ENCODE data around the gene SDK2.

SDK2 gene

GRCh38 chr17:73474370-73474988 is 169.8 kb downstream of the SDK2 start (continued):
- no peak for TF ChIP-seq ZNF391 (tag by site-specific recombination; IDR thresholded peaks at IDR 0.05; ENCODE audit: borderline replicate concordance, low read depth)
- no peak for TF ChIP-seq ZNF585B (tag by site-specific recombination; IDR thresholded peaks at IDR 0.05)
- no peak for TF ChIP-seq ZNF704 (tag by site-specific recombination; IDR thresholded peaks at IDR 0.05)
- TF ChIP-seq TCF7L2 (IDR thresholded peaks at IDR 0.05; ENCODE audit: borderline replicate concordance, low read depth, low read length): no peak
- TF ChIP-seq MEIS1 (CRISPR knock-in tag; IDR thresholded peaks at IDR 0.05; ENCODE audit: borderline replicate concordance): no peak
- TF ChIP-seq ZNF645 (tag by site-specific recombination; IDR thresholded peaks at IDR 0.05): no peak
- no peak for TF ChIP-seq PRDM6 (tag by site-specific recombination; IDR thresholded peaks at IDR 0.05)
- TF ChIP-seq ZNF654 (tag by site-specific recombination; IDR thresholded peaks at IDR 0.05; ENCODE audit: low read depth): no peak
- TF ChIP-seq GLIS2 (tag by site-specific recombination; IDR thresholded peaks at IDR 0.05): no peak
- peak; percentile 78 for TF ChIP-seq ZFP69B (tag by site-specific recombination; IDR thresholded peaks at IDR 0.05)
- no peak for TF ChIP-seq GFI1B (tag by site-specific recombination; IDR thresholded peaks at IDR 0.05)
- TF ChIP-seq INSM2 (tag by site-specific recombination; IDR thresholded peaks at IDR 0.05): no peak
- no peak for TF ChIP-seq ZNF792 (tag by site-specific recombination; IDR thresholded peaks at IDR 0.05)
- peak; percentile 52 for TF ChIP-seq KLF1 (tag by site-specific recombination; IDR thresholded peaks at IDR 0.05)
- no peak; the same call in none of the 2 replicates for TF ChIP-seq ZNF692 (tag by site-specific recombination; IDR thresholded peaks at IDR 0.05)
- TF ChIP-seq ZNF416 (tag by site-specific recombination; IDR thresholded peaks at IDR 0.05): no peak
- no peak for TF ChIP-seq SP7 (tag by site-specific recombination; IDR thresholded peaks at IDR 0.05)
- TF ChIP-seq PRDM10 (tag by site-specific recombination; IDR thresholded peaks at IDR 0.05): no peak
- no peak for TF ChIP-seq HIC1 (tag by site-specific recombination; IDR thresholded peaks at IDR 0.05)
- no peak for TF ChIP-seq ZNF670 (tag by site-specific recombination; IDR thresholded peaks at IDR 0.05; ENCODE audit: low read depth)
- no peak for TF ChIP-seq PBX3 (CRISPR knock-in tag; IDR thresholded peaks at IDR 0.05)
- no peak for TF ChIP-seq ZNF510 (tag by site-specific recombination; IDR thresholded peaks at IDR 0.05; ENCODE audit: insufficient replicate concordance)
- TF ChIP-seq ZNF621 (tag by site-specific recombination; IDR thresholded peaks at IDR 0.05): no peak
- TF ChIP-seq GLI2 (tag by site-specific recombination; IDR thresholded peaks at IDR 0.05; ENCODE audit: borderline replicate concordance, low read depth): no peak
